ENCODE measurements around the gene ZNF664. TPM values are rescaled to one million over a fixed set of nuclear protein-coding genes. Genes with fewer than 3 reads are reported as not detected.

Gene ZNF664
- total RNA-seq, 1 experiment from 2014 or later: 124 TPM

GRCh38 chr12:123958876-123959275 lies 14.1 kb upstream of the ZNF664 start:
- Histone ChIP-seq H3K4me1 (ENCODE audit: control insufficient read depth in 1 of 2, insufficient read depth in 2 of 2, low read length in 2 of 2) (no peaks in the 10 kb centered on the region), H3K4me2 (ENCODE audit: low read length) (no peak overlapping the region), H3K4me3 (replicated peaks in 1 of 2; ENCODE audit: low read depth in 1 of 2, low read length in 2 of 2) (no peak overlapping the region), H4K20me1 (ENCODE audit: insufficient read depth) (no peaks in the 10 kb centered on the region), H3K27ac (ENCODE audit: low read depth, low read length) (no peak overlapping the region), H3K79me2 (ENCODE audit: insufficient read depth, low read length) (no peaks in the 10 kb centered on the region), H3K9me2 (ENCODE audit: insufficient read depth) (no peaks in the 10 kb centered on the region), H3K9ac (ENCODE audit: low read length) (no peak overlapping the region), H3K9me3 (ENCODE audit: control insufficient read depth in 1 of 2, insufficient read depth in 1 of 2, low read depth in 1 of 2, low read length in 2 of 2) (no peaks in the 10 kb centered on the region), H2AFZ (ENCODE audit: low read depth, low read length, poor library complexity, severe bottlenecking) (no peak overlapping the region), H3K36me3 (ENCODE audit: control insufficient read depth in 1 of 2, insufficient read depth in 2 of 2, low read length in 2 of 2) (no peaks in the 10 kb centered on the region), H3K27me3 (ENCODE audit: insufficient read depth, low read length) (no peaks in the 10 kb centered on the region)
- no peak for ATAC-seq
- no peak for DNase-seq (ENCODE audit: low read depth, low spot score)
- no TSS peak for BruUV-seq (replicated peaks)
- intact Hi-C loops (cut with micrococcal nuclease): no loop called here
- RAD21 ChIA-PET (ENCODE audit: low non-redundant PET in 1 of 2, low total read pairs in 2 of 2, uncharacterized antibody in 2 of 2, unreplicated experiment in 2 of 2): no interaction called here
- CTCF ChIA-PET: no interaction called here
- POLR2A ChIA-PET: no interaction called here
- TF ChIP-seq SIN3A (IDR thresholded peaks at IDR 0.05; ENCODE audit: low read depth) (no peak), TCF7L2 (IDR thresholded peaks at IDR 0.05; ENCODE audit: borderline replicate concordance, extremely low read depth, insufficient read depth, insufficient read length) (no peak), RAD21 (IDR thresholded peaks at IDR 0.05; ENCODE audit: low read depth) (no peak), MAX (IDR thresholded peaks at IDR 0.05) (no peak), ZFX (IDR thresholded peaks at IDR 0.05) (no peak), FOSL1 (IDR thresholded peaks at IDR 0.05; ENCODE audit: low read depth) (no peak)

GRCh38 chr12:123960029-123960735 lies 12.8 kb upstream of the ZNF664 start:
- CTCF ChIA-PET: no interaction called here
- ATAC-seq (no peak), DNase-seq (ENCODE audit: low read depth, low spot score) (no peak)
- no peak overlapping the region for H3K27ac ChIP-seq (ENCODE audit: low read depth, low read length)
- H3K79me2 ChIP-seq (ENCODE audit: insufficient read depth, low read length): no peaks in the 10 kb centered on the region
- H3K27me3 ChIP-seq (ENCODE audit: insufficient read depth, low read length): no peaks in the 10 kb centered on the region
- H3K9ac ChIP-seq (ENCODE audit: low read length): no peak overlapping the region
- H3K4me2 ChIP-seq (ENCODE audit: low read length): no peak overlapping the region
- POLR2A ChIA-PET: no interaction called here
- BruUV-seq (replicated peaks): no TSS peak
- H3K4me1 ChIP-seq (ENCODE audit: control insufficient read depth in 1 of 2, insufficient read depth in 2 of 2, low read length in 2 of 2): no peaks in the 10 kb centered on the region
- H3K9me2 ChIP-seq (ENCODE audit: insufficient read depth): no peaks in the 10 kb centered on the region
- TF ChIP-seq FOSL1 (IDR thresholded peaks at IDR 0.05; ENCODE audit: low read depth) (no peak), ZBTB33 (IDR thresholded peaks at IDR 0.05; ENCODE audit: extremely low read depth, insufficient replicate concordance, low read length) (no peak), SIN3A (IDR thresholded peaks at IDR 0.05; ENCODE audit: low read depth) (no peak), ELF1 (IDR thresholded peaks at IDR 0.05; ENCODE audit: borderline replicate concordance, low read depth) (no peak), ATF3 (IDR thresholded peaks at IDR 0.05) (no peak), CEBPB (IDR thresholded peaks at IDR 0.05; ENCODE audit: low read depth) (no peak)
- H4K20me1 ChIP-seq (ENCODE audit: insufficient read depth): no peaks in the 10 kb centered on the region
- no peak overlapping the region for H2AFZ ChIP-seq (ENCODE audit: low read depth, low read length, poor library complexity, severe bottlenecking)
- no peaks in the 10 kb centered on the region for H3K9me3 ChIP-seq (ENCODE audit: control insufficient read depth in 1 of 2, insufficient read depth in 1 of 2, low read depth in 1 of 2, low read length in 2 of 2)
- intact Hi-C loops (cut with micrococcal nuclease): no loop called here
- H3K4me3 ChIP-seq (replicated peaks in 1 of 2; ENCODE audit: low read depth in 1 of 2, low read length in 2 of 2): no peak overlapping the region
- H3K36me3 ChIP-seq (ENCODE audit: control insufficient read depth in 1 of 2, insufficient read depth in 2 of 2, low read length in 2 of 2): no peaks in the 10 kb centered on the region
- RAD21 ChIA-PET (ENCODE audit: low non-redundant PET in 1 of 2, low total read pairs in 2 of 2, uncharacterized antibody in 2 of 2, unreplicated experiment in 2 of 2): no interaction called here

Measured in HCT116 (cell line).